Activated naive CD8-positive, alpha-beta T cell (primary cell): ENCODE measurements around the gene POLD2.

ENCODE experiments used
- H3K27ac Mint-ChIP-seq: one replicate; pipeline ENCODE4 v1.8.0; 2021; ENCODE audit warnings: mixed read lengths
- H3K27me3 Mint-ChIP-seq: one replicate; pipeline ENCODE4 v1.8.0; 2021; ENCODE audit warnings: mixed read lengths
- H3K36me3 Mint-ChIP-seq: one replicate; pipeline ENCODE4 v1.8.0; 2021; ENCODE audit warnings: mixed read lengths
- H3K4me1 Mint-ChIP-seq: one replicate; pipeline ENCODE4 v1.8.0; 2021; ENCODE audit warnings: low read depth, mixed read lengths
- H3K4me3 Mint-ChIP-seq: one replicate; pipeline ENCODE4 v1.8.0; 2021; ENCODE audit warnings: mild to moderate bottlenecking, mixed read lengths
- H3K9me3 Mint-ChIP-seq: one replicate; pipeline ENCODE4 v1.8.0; 2021; ENCODE audit warnings: low read depth, mixed read lengths

The POLD2 gene

GRCh38 chr7:44066494-44067063, 56.8 kb downstream of the POLD2 start:
- peaks cover 20% of the 10 kb centered on the region for H3K4me1 Mint-ChIP-seq

DNA sequence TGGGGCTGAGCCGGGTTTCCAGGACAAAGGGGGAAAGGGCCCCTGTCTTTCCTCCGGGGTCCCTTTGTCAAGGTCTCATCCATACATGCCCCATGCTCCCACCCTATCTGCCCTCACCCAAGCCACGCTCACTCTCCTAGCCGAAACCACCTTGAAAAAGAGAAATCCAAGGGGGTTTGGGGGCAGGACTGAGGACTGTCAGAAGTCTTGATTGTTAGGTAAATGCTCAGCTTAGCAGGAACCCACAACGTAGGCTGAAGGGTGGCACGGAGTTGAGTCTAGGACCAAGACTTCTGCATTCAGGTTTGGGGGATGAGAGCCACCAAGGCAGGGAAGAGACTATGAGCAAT, 57.3 kb downstream of the POLD2 start:
- H3K27me3 Mint-ChIP-seq, result no peaks in the 10 kb centered on the region
- H3K36me3 Mint-ChIP-seq, result no peaks in the 10 kb centered on the region
- no peaks in the 10 kb centered on the region for H3K9me3 Mint-ChIP-seq
- H3K27ac Mint-ChIP-seq, result no peak overlapping the region
- no peak overlapping the region for H3K4me3 Mint-ChIP-seq
- peaks cover 18% of the 10 kb centered on the region for H3K4me1 Mint-ChIP-seq

More at GRCh38 chr7:44066494-44067063, 56.8 kb downstream of the POLD2 start:
- Mint-ChIP-seq H3K4me3 (no peak overlapping the region), H3K27ac (peak overlapping the region; percentile 46), H3K27me3 (no peaks in the 10 kb centered on the region), H3K9me3 (no peaks in the 10 kb centered on the region), H3K36me3 (no peaks in the 10 kb centered on the region)

DNA sequence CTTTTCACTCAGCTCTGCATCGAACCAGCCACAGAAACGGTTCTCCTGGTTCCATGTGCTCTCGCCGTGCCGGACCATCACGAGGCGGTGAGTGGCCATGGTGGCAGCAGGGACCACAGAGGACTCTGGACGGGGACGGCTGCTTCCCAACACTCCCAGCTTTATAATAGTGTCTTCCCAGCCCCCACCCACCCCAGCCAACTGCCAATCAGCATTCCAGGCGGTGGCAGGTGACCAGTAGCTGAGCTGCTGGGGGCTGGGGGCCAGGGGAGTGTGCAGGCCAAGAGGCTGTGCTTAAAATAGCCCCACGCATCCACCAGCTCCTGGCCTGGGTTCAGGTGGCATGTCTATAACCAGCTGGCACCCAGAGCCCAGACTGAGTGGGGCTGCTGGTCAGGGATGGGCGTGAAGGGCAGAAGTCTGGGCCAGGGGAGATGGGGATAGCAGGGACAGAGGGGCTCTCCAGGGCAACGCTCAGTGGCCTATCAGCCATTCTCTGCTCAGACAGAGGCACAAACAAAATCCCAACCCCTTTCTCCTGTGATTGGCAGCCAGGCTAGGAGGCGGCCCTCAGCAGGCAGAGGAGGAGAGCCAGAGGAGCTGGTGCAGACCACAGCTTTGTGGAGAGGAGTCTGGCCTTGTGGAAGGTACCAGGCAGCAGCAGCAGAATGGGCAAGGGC, 57.8 kb downstream of the POLD2 start, which contains the start of gene PGAM2:
TSS of gene PGAM2 (minus strand) at position 137 of the 680 bp plus-strand sequence. CDS start at position 99, 38 bp downstream.
- no peaks in the 10 kb centered on the region for H3K36me3 Mint-ChIP-seq
- no peaks in the 10 kb centered on the region for H3K27me3 Mint-ChIP-seq
- peak within 1 kb of the TSS; percentile 5 for H3K27ac Mint-ChIP-seq
- H3K4me1 Mint-ChIP-seq, result peaks cover 18% of the 10 kb centered on the region
- peak within 1 kb of the TSS; percentile 7 for H3K4me3 Mint-ChIP-seq
- H3K9me3 Mint-ChIP-seq, result no peaks in the 10 kb centered on the region

DNA sequence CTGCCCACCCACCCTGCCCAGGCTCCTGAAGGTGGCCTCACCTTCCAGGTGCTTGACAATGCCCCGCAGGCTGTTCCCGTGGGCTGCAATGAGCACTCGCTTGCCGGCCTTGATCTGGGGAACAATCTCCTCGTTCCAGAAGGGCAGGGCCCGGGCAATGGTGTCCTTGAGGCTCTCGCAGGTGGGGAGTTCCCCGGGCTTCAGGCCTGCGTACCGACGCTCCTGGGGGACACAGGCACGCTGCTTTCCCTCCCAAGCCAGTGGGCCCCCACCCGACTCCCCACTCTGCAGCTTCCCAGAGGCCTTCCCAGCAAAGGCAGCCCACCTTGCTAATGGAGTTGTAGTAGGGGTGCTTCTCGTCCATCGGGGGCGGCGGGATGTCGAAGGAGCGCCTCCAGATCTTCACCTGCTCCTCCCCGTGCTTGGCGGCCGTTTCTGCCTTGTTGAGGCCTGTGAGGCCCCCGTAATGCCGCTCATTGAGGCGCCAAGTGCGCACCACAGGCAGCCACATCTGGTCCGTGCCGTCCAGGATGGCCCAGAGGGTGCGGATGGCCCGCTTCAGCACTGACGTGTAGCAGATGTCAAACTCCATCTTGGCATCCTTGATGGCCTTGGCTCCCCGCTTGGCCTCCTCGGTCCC, 58.4 kb downstream of the POLD2 start:
- H3K27me3 Mint-ChIP-seq, result no peaks in the 10 kb centered on the region
- no peak overlapping the region for H3K4me3 Mint-ChIP-seq
- H3K9me3 Mint-ChIP-seq, result no peaks in the 10 kb centered on the region
- no peaks in the 10 kb centered on the region for H3K36me3 Mint-ChIP-seq
- no peak overlapping the region for H3K27ac Mint-ChIP-seq
- peaks cover 20% of the 10 kb centered on the region for H3K4me1 Mint-ChIP-seq
